PC-3 (cell line): ENCODE measurements around the gene SCGN. TPM values are rescaled to one million over a fixed set of nuclear protein-coding genes. Genes with fewer than 3 reads are reported as not detected.

Experiments used
- ATAC-seq: fragments of 200-7000 bp; cut with Tn5 transposase; 2 replicates; pipeline ENCODE4 v1.9.1; 2020; ENCODE audit warnings: mild to moderate bottlenecking, moderate library complexity
- BruUV-seq: library from RNA; stranded (reverse); fragments of 400-500 nt; replicated peaks from 2 replicates; lab custom pipeline; 2021; lab: Mats Ljungman, UMichigan
- CTCF ChIA-PET: fragments of 300-600 bp; sonication (Branson Sonifier 250); formaldehyde crosslinking; loops from one replicate; lab custom pipeline; 2022; ENCODE audit warnings: antibody characterized with exemption; lab: Charles Lee
- POLR2A ChIA-PET: fragments of 300-600 bp; sonication (Branson Sonifier 250); formaldehyde crosslinking; loops from one replicate; lab custom pipeline; 2022; ENCODE audit warnings: antibody characterized with exemption; ENCODE audit not compliant: unreplicated experiment; lab: Charles Lee
- DNase-seq: peaks from one replicate; pipeline ENCODE4 v3.0.0-alpha.2; 2015
- H2AFZ ChIP-seq: fragments of 300-600 bp; sonication (generic); 2 replicates; pipeline ENCODE4 v1.6.0; 2016; ENCODE audit warnings: antibody characterized with exemption, low read length
- H3F3A ChIP-seq: fragments of 300-600 bp; sonication (generic); one replicate; pipeline ENCODE4 v1.6.0; 2017; ENCODE audit warnings: antibody characterized with exemption, low read length, control low read depth, mild to moderate bottlenecking; ENCODE audit not compliant: unreplicated experiment
- H3K27ac ChIP-seq: fragments of 300-600 bp; sonication (generic); 2 replicates; pipeline ENCODE4 v1.5.1; 2016; ENCODE audit warnings: mild to moderate bottlenecking, low read length
- H3K27me3 ChIP-seq: fragments of 300-600 bp; sonication (generic); 2 replicates; pipeline ENCODE4 v1.6.1; 2016; ENCODE audit warnings: low read length, mixed read lengths
- H3K36me3 ChIP-seq: fragments of 300-600 bp; sonication (generic); 2 replicates; pipeline ENCODE4 v1.6.1; 2016; ENCODE audit warnings: low read depth, mixed run types, low read length, mixed read lengths
- H3K4me1 ChIP-seq: fragments of 300-600 bp; sonication (generic); 2 replicates; pipeline ENCODE4 v1.5.1; 2016; ENCODE audit warnings: low read length; ENCODE audit not compliant: insufficient read depth
- H3K4me2 ChIP-seq: fragments of 300-600 bp; sonication (generic); 2 replicates; pipeline ENCODE4 v1.6.0; 2016; ENCODE audit warnings: low read length
- H3K4me3 ChIP-seq: fragments of 300-600 bp; sonication (generic); 2 replicates; pipeline ENCODE4 v1.5.1; 2016; ENCODE audit warnings: mild to moderate bottlenecking, low read length, mixed read lengths
- H3K79me2 ChIP-seq: fragments of 300-600 bp; sonication (generic); 2 replicates; pipeline ENCODE4 v1.6.1; 2017; ENCODE audit warnings: low read length, mixed read lengths
- H3K9ac ChIP-seq: fragments of 300-600 bp; sonication (generic); 2 replicates; pipeline ENCODE4 v1.6.0; 2016; ENCODE audit warnings: mild to moderate bottlenecking, low read length
- H3K9me2 ChIP-seq: fragments of 300-600 bp; sonication (generic); replicated peaks from 2 replicates; pipeline ENCODE4 v1.6.1; 2016; ENCODE audit warnings: mixed run types, low read length, mixed read lengths
- H3K9me3 ChIP-seq: fragments of 300-600 bp; sonication (generic); 2 replicates; pipeline ENCODE4 v1.6.1; 2016; ENCODE audit warnings: low read length, mixed read lengths
- H4K20me1 ChIP-seq: fragments of 300-600 bp; sonication (generic); 2 replicates; pipeline ENCODE4 v1.6.1; 2016; ENCODE audit warnings: low read length, mixed read lengths
- CTCF ChIP-seq: fragments of 300-600 bp; sonication (generic); conservative IDR thresholded peaks from 2 replicates; pipeline ENCODE4 v1.5.1; 2017; ENCODE audit warnings: antibody characterized with exemption, low read depth, mild to moderate bottlenecking, low read length
- EZH2 ChIP-seq: fragments of 300-600 bp; sonication (generic); IDR thresholded peaks from one replicate; pipeline ENCODE4 v1.6.1; 2017; ENCODE audit warnings: antibody characterized with exemption, mild to moderate bottlenecking, low read length; ENCODE audit not compliant: unreplicated experiment
- EZH2phosphoT487 ChIP-seq: fragments of 300-600 bp; sonication (generic); IDR thresholded peaks from 2 replicates; pipeline ENCODE4 v1.6.1; 2018; ENCODE audit warnings: mild to moderate bottlenecking, antibody characterized with exemption, low read length, borderline replicate concordance
- intact Hi-C: fragments of 100-400 bp; cut with micrococcal nuclease; formaldehyde crosslinking; loops from 2 replicates; pipeline ENCODE4 v1.9.0; 2023
- total RNA-seq: library from RNA; depleted of rRNA; stranded (reverse); fragments of >200 nt; gene quantifications from 2 replicates; pipeline ENCODE4 v1.2.3, GENCODE V29; 2014; rRNA removed

The SCGN gene
- total RNA-seq, 1 experiment from 2014 or later = not detected

- H2AFZ ChIP-seq = no peak overlapping the region
- DNase-seq (no peak), ATAC-seq (no peak)
- H3K9me2 ChIP-seq = no peaks in the 10 kb centered on the region
- intact Hi-C loops = no loop called here
- no peak overlapping the region for H3K4me2 ChIP-seq
- no peak for TF ChIP-seq EZH2phosphoT487
- TF ChIP-seq EZH2 = no peak
- TF ChIP-seq CTCF = no peak
- no peaks in the 10 kb centered on the region for H3K4me1 ChIP-seq
- H3K27me3 ChIP-seq = peaks cover 25% of the 10 kb centered on the region
- no peak overlapping the region for H3K27ac ChIP-seq
- H3F3A ChIP-seq = no peaks in the 10 kb centered on the region
- no peaks in the 10 kb centered on the region for H4K20me1 ChIP-seq
- H3K9me3 ChIP-seq = no peaks in the 10 kb centered on the region
- H3K9ac ChIP-seq = no peak overlapping the region
- ChIA-PET CTCF (no interaction called here), POLR2A (no interaction called here)
- no TSS peak for BruUV-seq
- H3K79me2 ChIP-seq = no peaks in the 10 kb centered on the region
- no peaks in the 10 kb centered on the region for H3K36me3 ChIP-seq
- H3K4me3 ChIP-seq = no peak overlapping the region
These were observed 97.8 kb downstream of the SCGN start for GRCh38 chr6:25749837-25750236.

GRCh38 chr6:25750906-25751305 is 98.9 kb downstream of the SCGN start:
- intact Hi-C loops = no loop called here
- BruUV-seq = no TSS peak
- Histone ChIP-seq H3K36me3 (no peaks in the 10 kb centered on the region), H3K27me3 (peaks cover 22% of the 10 kb centered on the region; the same call in 1 of the 2 replicates), H3K9me3 (no peaks in the 10 kb centered on the region), H3K4me3 (no peak overlapping the region), H3K27ac (no peak overlapping the region), H3K4me1 (no peaks in the 10 kb centered on the region), H3K4me2 (no peak overlapping the region), H3K9ac (no peak overlapping the region), H4K20me1 (no peaks in the 10 kb centered on the region), H3K79me2 (no peaks in the 10 kb centered on the region), H2AFZ (no peak overlapping the region), H3K9me2 (no peaks in the 10 kb centered on the region), H3F3A (no peaks in the 10 kb centered on the region)
- CTCF ChIA-PET = no interaction called here
- no peak for ATAC-seq
- TF ChIP-seq CTCF (no peak), EZH2 (no peak), EZH2phosphoT487 (no peak)
- POLR2A ChIA-PET = interaction anchor here (0.6 kb wide), 1 partner anchor 193 kb away, joined by 3 read pairs; no protein-coding TSS in a partner anchor
- DNase-seq = no peak

Other genes starting within 250 kb of the SCGN start
- gene SLC17A4, start 102.5 kb downstream of the SCGN start, total RNA-seq = not detected in 2 replicates
- not detected in 2 replicates for gene SLC17A1, start 179.8 kb downstream of the SCGN start, total RNA-seq
- not detected in 2 replicates for gene SLC17A3, start 222.0 kb downstream of the SCGN start, total RNA-seq